Fibroblast of gingiva (primary cell): ENCODE results near the gene ELAVL2.

Experiments
- DNase-seq: peaks from one replicate; pipeline ENCODE4 v3.0.0-alpha.2; 2011; ENCODE audit warnings: low read depth

Gene ELAVL2

GRCh38 chr9:23662320-23662719 lies 163.7 kb downstream of the ELAVL2 start:
- DNase-seq, result no peak

- no peak for DNase-seq
Observed at GRCh38 chr9:23659346-23660006, 166.6 kb downstream of the ELAVL2 start.

- no peak for DNase-seq
Observed at GRCh38 chr9:23658376-23659258, 167.4 kb downstream of the ELAVL2 start.

GRCh38 chr9:23651051-23651450 lies 175.0 kb downstream of the ELAVL2 start:
- DNase-seq, result no peak

- DNase-seq, result no peak
Observed at GRCh38 chr9:23648651-23649050, 177.4 kb downstream of the ELAVL2 start.

- no peak for DNase-seq
Observed at GRCh38 chr9:23644896-23645295, 181.1 kb downstream of the ELAVL2 start.

- DNase-seq, result no peak
Observed at GRCh38 chr9:23644326-23644725, 181.7 kb downstream of the ELAVL2 start.

GRCh38 chr9:23643656-23644258 lies 182.3 kb downstream of the ELAVL2 start:
- no peak for DNase-seq
